Fibroblast of the aortic adventitia (primary cell): ENCODE results near the gene ZNF664. TPM values are rescaled to one million over a fixed set of nuclear protein-coding genes. Genes with fewer than 3 reads are reported as not detected.

Source experiments
- DNase-seq: peaks from one replicate; pipeline ENCODE4 v3.0.0-alpha.2; 2010; ENCODE audit warnings: low read depth
- H3K4me3 ChIP-seq: 2 replicates; pipeline ENCODE4 v1.5.1; 2011; ENCODE audit warnings: low read depth, mild to moderate bottlenecking, control low read depth, low read length, moderate library complexity
- CTCF ChIP-seq: IDR thresholded peaks from 2 replicates; pipeline ENCODE4 v1.5.1; 2011; ENCODE audit warnings: mild to moderate bottlenecking, low read length, control low read depth, inconsistent platforms; ENCODE audit not compliant: insufficient read depth
- total RNA-seq: library from RNA; depleted of rRNA; stranded (reverse); fragments of >200 nt; gene quantifications from 2 replicates; pipeline ENCODE4 v1.2.3, GENCODE V29; 2012; ENCODE audit warnings: low replicate concordance

The ZNF664 gene
- total RNA-seq, 1 donor, result 73.3 TPM

- TF ChIP-seq CTCF, result no peak
- H3K4me3 ChIP-seq, result no peak overlapping the region
- no peak for DNase-seq
Measured at GRCh38 chr12:123951467-123951866, 21.5 kb upstream of the ZNF664 start.

- no peak for TF ChIP-seq CTCF
- H3K4me3 ChIP-seq, result no peak overlapping the region
- DNase-seq, result no peak
Measured at GRCh38 chr12:123952037-123952436, 21.0 kb upstream of the ZNF664 start.

- TF ChIP-seq CTCF, result no peak
- H3K4me3 ChIP-seq, result no peak overlapping the region
- no peak for DNase-seq
Measured at GRCh38 chr12:123954647-123955350, 18.2 kb upstream of the ZNF664 start.

- TF ChIP-seq CTCF, result no peak
- no peak for DNase-seq
- no peak overlapping the region for H3K4me3 ChIP-seq
Measured at GRCh38 chr12:123956249-123956648, 16.8 kb upstream of the ZNF664 start.

GRCh38 chr12:123957196-123957595 is 15.8 kb upstream of the ZNF664 start:
- no peak for DNase-seq
- TF ChIP-seq CTCF, result no peak
- no peak overlapping the region for H3K4me3 ChIP-seq

- no peak overlapping the region for H3K4me3 ChIP-seq
- TF ChIP-seq CTCF, result no peak
- no peak for DNase-seq
Measured at GRCh38 chr12:123958462-123958861, 14.6 kb upstream of the ZNF664 start.

- no peak overlapping the region for H3K4me3 ChIP-seq
- DNase-seq, result no peak
- TF ChIP-seq CTCF, result no peak
Measured at GRCh38 chr12:123958876-123959275, 14.1 kb upstream of the ZNF664 start.
